ENCODE results near the gene PAPOLG.
"Not testable (repeated sequence)": the region's sequence is repeated elsewhere in the genome, so short reads cannot be mapped to it uniquely, and the experiment has no call there.

The PAPOLG gene

DNA sequence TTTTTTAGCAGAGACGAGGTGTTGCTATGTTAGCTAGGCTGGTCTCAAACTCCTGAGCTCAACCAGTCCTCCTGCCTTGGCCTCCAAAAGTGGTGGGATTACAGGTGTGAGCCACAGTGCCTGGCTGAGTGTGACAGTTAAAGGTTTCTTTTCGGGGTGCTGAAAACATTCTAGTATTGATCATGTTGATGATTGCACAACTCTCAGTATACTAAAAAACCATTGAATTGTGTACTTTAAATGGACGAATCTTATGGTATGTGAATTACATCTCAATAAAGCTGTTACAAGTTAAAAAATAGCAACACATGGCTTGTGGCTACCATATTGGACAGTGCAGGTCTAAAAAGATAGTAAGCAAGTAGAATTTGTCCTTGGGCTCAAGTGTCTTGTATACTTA, 22.3 kb downstream of the PAPOLG start:
- no peak for DNase-seq

DNA sequence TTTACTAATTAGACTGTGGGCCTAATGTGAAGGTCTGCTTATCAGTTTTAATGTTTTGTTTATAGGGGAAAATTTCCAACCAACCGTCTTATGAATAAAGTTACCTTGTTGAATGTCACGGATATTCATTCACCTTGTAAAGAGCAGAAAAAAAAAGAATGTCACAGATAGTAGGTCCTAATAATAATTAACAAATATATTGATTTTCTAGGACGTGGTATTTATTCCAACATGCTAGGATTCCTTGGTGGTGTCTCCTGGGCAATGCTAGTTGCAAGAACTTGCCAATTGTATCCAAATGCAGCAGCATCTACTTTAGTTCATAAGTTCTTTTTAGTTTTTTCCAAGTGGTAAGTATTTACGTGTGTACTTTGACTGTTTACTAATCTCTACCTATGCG, 23.4 kb downstream of the PAPOLG start:
- no peak for DNase-seq

DNA sequence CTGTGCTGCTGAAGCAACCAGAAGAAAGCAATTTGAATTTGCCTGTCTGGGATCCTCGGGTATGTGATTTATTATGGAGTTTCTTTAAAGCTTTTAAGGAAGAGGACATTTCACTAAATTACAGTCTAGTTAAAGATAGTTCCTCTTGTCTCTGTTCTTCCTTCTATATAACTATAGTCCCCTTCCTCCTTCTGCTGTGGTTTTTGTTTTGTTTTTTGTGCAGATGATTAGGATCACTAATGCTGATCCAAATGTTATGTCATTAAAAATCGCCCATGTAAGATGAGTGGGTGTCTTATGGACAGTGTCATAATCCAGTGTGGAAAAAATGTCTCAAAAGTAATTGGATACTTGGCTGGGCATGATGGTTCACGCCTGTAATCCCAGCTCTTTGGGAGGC, 24.7 kb downstream of the PAPOLG start:
- DNase-seq: no peak

DNA sequence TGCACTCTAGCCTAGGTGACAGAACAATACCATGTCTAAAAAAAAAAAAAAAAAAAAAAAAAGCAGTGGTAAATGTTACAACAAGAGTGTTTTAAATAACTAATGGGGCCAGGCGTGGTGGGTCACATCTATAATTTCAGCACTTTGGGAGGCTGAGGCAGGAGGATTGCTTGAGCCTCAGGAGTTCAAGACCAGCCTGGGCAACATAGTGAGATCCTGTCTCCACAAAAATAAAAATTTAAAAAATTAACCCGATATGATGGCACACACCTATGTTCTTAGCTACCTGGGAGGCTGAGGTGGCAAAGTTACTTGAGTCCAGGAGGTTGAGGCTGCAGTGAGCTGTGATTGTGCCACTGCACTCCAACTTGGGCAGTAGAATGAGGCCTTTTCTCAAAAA, 37.1 kb downstream of the PAPOLG start:
- no peak for DNase-seq

DNA sequence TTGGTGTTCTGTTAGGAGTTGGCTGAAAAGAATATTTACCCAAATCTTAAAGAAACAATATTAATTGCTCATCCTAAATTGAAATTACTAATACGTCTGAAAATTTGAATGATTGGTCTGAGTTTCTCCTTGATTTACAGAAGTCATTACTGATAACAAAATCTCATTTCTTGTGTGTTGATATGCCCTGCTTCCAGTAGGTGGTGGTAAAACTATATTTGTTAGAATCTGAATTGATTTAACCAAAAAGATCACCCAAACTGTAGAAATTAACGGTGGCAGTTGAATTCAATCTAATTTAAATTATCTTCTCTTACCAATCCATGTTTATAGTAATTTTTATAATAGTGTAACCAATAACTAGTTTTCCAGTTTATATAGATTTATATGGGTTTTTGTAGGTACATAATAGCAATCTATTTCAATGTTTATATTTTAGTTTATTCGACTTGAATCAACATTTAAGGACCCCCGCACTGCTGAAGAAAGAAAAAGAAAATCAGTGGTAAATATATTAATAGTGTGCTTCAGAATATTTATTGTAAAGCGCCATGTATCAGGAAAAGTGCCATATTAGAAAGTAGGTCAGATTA, 38.3 kb downstream of the PAPOLG start:
- DNase-seq: no peak

DNA sequence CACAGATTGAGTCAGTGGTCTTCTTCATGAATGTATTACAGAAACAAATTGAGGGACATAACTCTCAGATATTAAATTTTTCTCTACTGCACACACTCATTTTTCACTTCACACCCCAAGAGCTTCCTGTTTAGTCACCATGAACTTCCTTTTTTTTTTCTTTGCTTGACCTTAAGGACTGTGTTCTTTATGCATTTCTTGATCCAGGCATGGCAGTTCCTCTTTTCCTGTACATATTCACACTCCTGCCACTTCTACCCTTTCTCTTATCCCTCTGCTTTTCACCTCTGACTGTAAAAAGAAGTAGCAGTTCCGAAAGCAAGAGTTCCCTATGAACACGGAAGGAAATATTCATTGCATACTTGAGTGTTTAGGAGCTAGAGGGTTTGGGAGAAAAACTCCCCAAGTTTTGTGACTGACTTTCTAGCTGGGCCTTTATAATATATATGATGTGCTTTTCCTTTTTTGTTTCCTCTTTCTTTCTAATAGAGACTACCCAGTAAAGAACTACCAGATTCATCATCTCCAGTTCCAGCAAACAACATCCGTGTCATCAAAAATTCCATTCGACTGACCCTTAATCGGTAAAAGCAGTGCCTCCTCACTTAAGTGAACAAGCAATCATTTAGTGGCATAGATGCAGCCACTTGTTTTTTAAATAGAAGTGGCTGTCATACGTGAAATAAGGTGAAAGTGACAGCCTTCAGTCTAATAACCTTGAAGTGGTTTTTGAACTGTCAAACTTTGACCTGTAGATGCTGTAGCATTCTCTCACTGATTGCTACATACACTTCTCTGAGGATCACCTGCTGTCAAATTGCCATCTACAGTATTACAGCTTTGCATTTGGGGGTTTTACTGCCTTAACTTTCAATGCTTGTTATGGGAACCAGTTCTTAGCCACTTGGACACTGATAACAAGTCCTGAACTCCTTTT, 40.8 kb downstream of the PAPOLG start:
- no peak for DNase-seq

DNA sequence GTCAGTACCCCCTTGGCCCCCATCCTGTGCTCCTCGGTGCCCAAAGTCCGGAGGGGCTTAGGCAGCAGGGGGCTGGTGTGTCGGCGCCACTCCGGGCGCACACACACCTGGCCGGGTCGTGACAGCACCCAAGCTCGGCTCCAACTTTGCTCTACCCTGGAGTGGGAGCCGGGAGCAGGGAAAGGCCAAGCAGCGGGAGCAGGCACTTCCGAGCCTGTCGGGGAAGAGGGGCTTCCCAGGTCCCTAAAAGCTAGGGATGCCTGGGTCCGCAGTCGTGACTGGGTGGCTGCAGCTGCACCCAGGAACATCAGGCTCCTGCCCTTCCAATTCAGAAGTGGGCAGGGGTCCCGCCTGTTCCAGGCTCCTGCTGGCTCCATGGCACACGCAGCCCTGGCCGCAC, 48.4 kb downstream of the PAPOLG start:
- no peak for DNase-seq

DNA sequence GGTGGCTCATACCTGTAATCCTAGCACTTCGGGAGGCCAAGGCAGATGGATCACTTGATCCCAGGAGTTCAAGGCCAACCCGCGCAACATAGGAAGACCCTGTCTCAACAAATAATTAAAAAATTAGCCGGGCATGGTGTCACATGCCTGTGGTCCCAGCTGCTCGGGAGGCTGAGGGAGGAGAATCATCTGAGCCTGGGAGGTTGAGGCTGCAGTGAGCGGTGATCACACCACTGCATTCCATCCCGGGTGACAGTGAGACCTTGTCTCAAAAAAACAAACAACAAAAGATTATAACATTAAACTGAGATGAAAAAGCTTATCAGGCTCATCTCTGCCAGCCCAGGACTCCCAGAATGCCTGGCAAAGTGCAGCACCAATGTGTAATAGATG, 50.5 kb downstream of the PAPOLG start:
- DNase-seq: no peak

DNA sequence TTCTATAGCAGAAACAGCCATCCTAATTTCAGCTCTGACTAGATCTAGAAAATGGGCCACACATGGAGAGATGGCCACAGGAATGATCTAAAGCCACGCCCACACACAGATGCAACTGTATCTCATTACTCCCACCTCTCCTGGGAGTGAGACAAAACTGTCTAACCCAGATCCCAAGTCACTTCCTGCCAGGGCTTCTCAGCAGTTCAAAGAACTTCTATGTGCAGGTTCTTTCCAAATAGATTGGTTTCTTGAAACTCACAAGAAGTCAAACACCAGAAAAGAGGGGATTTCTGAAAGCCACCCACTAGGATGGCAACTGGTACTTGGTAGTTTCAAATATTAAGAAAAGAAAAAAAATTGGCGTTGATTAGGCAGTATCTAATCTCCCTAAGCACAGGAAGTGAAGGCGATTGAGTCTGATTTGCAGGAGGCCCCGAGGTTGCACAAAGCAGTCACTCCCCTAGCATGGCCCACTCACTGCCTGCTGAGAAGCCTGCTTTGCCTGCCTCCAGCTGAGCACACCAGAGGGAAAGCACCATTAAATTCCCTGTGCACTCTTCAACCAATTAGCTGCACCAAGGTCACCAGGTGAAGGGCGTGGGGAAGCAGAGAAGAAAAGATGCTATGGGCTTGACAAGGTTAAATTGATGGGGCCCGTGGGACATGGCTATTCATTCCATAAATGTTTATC, 51.1 kb downstream of the PAPOLG start:
- DNase-seq: no peak

DNA sequence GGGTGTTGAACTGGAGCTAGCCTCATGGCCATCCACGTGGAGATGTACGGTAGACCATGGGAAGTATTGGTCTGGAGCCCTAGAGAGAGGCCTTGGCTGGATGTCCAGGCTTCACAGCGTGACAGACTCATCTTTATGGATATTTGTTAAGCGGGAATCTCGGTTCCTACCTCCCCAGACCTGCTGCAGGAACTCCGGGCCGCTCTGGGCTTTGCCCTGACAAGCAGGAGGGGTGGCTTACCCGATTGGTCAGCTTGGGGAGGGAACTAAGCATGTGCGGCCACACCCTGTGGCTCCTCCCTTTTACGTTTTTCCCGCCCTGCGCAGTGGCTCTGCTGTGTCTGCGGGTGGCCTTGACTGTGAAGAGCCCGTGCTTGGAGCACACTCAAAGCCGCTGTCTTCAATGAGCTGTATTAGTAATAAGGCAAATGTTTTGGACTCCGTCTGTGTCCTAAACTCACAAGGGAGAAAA, 52.3 kb downstream of the PAPOLG start:
- DNase-seq: no peak

DNA sequence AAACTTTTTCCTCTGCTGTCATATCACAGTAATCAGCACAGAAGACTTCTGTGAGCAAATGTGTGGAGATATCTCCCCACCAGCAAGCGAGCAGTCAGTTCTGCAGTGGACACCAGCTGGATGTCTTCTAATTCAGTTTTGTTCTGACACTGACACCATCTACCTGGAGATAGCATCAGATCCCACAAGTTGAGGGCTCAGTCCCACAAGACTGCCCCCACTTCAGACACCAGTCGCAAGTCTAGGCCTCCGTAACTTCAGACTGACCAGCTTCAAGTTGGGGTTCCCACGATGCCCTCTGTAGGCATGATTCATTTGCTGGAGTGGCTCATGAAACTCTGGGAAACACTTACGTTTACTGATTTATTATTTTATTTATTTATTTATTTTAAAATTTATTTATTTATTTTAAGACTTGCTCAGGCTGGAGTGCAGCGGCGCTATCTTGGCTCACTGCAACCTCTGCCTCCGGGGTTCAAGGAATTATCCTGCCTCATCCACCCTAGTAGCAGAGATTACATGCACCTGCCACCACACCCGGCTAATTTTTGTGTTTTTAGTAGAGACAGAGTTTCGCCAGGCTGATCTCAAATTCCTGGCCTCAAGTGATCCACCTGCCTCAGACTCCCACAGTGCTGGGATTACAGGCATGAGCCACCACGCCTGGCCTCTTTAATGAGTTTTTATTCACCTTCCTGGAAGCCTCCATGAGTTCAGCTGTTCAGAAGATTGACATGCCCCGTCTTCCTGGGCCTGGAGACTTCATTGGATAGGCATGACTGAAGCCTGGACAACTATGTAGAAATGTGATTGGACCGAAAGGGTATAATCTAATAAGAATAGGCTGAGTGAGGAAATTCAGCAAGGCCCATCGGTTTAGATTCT, 55.7 kb downstream of the PAPOLG start:
- no peak for DNase-seq

DNA sequence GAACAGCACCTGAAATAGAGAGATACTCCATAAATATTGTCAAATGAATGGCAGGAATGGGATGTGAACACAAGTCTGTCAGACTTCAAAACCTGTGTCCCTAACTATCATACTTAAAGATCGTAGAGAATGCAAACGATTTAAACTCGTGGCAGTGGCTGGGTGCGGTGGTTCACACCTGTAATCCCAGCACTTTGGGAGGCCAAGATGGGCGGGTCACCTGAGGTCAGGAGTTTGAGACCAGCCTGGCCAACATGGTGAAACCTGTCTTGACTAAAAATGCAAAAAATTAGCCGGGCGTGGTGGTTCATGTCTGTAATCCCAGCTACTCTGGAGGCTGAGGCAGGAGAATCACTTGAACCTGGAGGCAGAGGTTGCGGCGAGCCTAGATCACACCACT, 61.1 kb downstream of the PAPOLG start:
- DNase-seq: not testable (repeated sequence)

DNA sequence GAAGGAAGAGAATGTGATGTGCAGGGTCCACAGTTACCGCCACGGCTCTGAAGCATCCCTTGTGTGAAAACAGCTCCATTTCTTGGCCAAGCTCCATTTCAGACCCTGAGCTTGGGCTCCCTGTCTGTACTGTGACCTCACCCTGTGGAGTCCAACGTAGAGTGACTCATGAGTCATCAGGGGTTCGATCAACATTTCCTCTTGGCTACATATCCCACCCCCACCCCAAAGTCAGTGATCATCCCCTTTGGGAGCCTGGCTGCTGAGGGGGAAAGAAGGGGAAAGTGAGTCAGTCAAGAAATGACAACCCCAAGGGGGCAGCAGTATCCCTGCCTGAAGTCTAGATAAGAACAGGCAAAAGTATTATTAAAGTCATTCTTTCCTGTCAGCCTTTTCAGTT, 62.2 kb downstream of the PAPOLG start:
- DNase-seq: no peak

DNA sequence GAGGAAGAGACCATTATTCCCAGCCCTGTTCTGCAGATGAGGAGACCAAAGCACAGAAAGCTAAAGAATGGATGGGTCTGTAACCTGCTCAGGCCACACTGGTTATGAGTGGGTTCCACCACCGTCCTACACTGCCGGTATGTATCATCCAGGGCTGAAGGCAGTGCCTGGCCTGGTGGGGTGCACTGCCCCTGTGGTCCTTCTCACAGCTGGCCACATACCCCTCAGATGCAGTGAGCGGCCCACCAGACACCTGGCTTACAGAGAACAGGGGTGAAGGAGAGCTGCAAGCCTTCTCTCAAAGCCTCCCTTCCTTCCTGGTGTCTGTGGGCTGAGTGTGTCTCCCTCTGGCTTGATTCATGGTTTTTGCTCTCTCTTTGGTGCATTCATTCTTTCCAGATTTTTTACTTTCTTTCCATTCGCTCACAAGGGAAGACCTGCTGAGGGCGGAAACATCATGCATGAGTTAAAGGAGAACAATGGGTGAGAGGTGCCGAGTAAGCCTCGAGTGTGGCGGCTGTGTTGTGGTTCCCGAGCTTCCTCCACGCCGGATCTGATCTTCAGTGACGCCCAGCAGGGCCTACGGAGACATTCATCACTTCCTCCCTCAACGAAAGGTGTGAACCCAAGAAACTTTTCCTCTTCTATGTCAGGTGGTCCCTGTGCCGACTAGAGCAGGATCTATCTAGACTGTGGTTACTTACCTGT, 63.2 kb downstream of the PAPOLG start:
- DNase-seq: peak; percentile 10

DNA sequence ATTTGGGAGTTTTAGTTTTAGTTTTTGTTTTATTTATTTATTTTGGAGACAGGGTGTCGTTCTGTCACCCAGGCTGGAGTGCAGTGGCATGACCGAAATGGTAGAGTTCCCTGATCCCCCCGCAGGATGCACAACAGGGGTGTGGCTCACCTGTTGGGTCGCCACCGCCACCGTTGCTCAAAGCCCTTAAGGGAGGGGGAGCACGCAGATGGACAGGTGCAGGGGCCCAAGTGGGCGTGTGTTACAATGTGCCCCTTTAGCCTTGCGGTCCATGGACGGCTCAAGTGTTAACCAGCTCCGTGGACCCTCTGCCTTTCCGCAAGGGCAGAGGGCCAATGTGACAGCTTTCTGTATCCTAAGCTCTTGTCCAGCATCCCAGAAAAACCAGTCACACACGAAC, 63.9 kb downstream of the PAPOLG start:
- no peak for DNase-seq

DNA sequence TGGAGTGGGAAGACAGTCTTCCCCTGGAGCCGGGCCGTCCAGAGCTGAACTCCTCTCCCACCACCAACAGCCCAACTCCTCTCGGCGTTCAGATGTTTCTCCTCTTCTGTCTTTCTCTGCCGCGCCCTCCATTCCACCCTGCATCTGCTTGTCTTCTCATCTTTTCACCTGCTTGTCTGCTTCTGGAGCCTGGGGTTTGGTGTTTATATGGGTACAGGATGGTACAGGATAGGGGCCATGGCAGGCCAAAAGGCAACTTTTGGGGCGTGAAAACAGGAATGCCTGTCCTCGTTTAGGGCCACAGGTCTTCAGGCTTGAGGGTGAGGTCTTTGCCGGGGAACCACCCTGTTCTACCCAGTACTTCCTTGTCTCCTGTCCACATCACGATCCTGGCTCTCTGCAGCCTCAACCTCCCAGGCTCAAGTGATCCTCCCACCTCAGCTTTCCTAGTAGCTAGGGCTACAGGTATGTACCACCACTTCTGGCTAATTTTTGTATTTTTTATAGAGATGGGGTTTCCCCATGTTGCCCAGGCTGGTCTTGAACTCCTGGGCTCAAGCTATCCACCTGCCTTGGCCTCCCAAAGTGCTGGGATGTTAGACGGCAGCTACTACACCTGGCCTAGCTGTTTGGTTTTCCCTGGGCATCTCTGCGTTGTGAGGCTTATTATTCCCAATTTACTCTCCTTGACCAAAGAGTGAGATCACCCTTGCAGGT, 64.5 kb downstream of the PAPOLG start:
- DNase-seq: no peak

DNA sequence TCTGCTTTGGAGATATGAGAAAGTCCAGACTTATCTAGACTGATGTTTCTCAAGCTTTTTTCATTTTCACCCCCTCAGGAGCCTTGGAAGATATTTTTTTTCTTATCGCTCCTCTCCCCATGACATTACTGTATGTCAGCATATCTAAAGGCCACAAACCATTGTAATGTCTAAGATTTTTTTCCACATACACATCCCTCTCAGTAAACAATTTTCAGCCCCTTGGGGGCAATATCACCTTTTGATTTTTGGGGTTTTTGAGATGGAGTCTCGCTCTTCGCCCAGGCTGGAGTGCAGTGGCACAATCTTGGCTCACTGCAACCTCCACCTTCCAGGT, 65.0 kb downstream of the PAPOLG start:
- no peak for DNase-seq

DNA sequence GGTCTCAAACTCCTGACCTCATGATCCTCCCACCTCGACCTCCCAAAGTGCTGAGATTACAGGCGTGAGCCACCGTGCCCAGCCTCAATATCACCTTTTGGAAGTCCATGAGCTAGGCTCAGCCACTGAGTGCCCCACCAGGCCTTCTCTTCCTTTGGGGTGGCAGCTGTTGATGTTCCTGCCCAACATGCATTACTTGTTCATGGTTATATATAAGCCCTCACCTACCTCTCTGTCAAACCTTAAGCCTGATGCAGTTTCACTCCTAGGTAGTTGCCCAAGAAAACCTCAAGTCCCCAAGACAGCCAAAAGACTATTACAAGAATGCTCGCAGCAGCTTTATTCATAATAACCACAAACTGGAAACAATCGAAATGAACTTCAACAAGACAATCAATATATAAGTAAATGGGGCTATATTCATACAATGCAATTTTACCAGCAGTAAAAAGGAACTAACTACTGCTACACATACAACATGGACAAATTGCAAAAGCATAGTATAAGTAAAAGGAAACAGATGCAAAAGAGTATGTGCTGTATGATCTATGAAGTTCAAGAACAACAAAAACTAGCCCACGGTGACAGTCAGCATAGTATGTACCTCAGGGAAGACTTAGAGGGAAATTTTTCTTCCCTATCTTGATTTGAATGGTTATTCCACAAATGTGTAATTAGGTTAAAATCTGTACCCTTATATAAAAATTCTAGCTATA, 65.7 kb downstream of the PAPOLG start:
- DNase-seq: no peak

DNA sequence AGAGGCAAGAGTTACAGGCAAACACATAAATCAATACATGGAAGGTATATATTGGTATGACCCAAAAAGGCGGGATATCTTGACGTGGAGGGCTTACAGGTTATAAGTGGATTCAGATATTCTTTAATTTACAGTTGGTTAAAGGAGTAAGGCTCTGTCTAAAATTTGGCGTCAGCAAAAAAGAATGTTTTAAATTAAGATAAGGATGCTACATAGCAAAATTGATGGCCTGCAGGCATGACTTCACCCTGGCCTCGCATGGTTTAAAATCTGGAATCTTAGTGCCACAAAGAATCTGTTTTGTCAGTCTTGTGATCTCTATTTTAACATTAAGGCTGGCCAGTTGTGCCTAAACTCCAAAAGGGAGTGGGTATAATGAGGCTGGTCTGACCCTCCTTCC, 66.9 kb downstream of the PAPOLG start:
- no peak for DNase-seq

DNA sequence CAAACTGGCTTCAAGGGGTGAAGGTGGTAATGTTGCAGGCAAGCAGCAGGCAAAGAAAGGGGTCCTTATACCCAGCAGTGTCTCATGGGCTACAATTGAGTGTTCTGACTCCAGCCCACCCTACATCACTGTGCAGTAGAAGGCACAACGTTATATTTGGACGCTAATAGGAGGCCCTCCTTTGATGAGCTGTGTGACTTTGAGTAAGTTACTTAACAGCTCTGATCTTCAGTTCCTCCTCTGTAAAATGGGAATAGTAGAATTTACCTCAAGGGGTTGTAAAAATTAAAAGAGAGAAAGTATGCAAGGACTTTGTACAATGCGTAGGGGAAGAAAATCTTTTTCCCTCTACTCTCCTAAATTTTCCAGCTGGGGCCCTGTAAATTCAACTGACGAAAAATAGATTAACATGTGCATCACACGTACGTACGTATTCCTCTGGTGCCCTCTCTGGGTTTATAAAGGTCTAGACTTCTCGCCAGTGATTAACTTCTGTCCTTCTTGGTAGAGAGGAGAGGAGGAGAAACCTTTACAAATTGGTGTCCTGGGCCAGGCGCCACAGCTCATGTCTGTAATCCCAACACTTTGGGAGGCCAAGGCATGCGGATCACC, 67.7 kb downstream of the PAPOLG start:
- DNase-seq: no peak

DNA sequence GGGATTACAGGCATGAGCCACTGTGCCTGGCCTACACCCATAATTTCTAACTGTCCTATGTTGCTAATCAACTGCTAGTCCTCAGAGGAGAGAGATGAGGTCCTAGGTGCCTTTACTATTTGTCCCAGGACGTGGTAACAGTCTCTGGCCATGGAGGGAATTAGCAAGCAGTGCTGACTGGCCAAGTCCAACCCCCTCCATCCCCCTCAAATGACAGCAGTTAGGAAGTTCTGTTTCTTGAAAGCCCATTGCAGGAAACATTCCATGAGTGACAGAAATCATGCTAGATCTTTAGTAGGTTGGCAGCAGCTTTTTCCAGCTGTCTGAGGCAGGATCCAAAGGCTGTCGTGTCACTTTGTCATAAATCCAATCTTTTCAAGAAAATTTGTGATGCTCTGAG, 69.6 kb downstream of the PAPOLG start:
- DNase-seq: no peak

All from NK-92 treated with Interleukin-12 subunit alpha and Interleukin-12 subunit beta, amount 100 ng/mL, for 24 hours (cell line).